GM12873 (cell line): ENCODE measurements around the gene NHERF1.

Experiments
- TF ChIP-seq, protein P1 (sequence below): IDR thresholded peaks from 2 replicates; pipeline ENCODE4 v1.5.1; 2012; ENCODE audit warnings: low read depth, mild to moderate bottlenecking, moderate library complexity, low read length, control low read depth; ENCODE audit not compliant: insufficient read depth; ENCODE audit errors: missing control alignments

Gene NHERF1

GRCh38 chr17:74733365-74734122 lies 14.9 kb upstream of the NHERF1 start:
- TF ChIP-seq, protein P1, sequence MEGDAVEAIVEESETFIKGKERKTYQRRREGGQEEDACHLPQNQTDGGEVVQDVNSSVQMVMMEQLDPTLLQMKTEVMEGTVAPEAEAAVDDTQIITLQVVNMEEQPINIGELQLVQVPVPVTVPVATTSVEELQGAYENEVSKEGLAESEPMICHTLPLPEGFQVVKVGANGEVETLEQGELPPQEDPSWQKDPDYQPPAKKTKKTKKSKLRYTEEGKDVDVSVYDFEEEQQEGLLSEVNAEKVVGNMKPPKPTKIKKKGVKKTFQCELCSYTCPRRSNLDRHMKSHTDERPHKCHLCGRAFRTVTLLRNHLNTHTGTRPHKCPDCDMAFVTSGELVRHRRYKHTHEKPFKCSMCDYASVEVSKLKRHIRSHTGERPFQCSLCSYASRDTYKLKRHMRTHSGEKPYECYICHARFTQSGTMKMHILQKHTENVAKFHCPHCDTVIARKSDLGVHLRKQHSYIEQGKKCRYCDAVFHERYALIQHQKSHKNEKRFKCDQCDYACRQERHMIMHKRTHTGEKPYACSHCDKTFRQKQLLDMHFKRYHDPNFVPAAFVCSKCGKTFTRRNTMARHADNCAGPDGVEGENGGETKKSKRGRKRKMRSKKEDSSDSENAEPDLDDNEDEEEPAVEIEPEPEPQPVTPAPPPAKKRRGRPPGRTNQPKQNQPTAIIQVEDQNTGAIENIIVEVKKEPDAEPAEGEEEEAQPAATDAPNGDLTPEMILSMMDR, result no peak

DNA sequence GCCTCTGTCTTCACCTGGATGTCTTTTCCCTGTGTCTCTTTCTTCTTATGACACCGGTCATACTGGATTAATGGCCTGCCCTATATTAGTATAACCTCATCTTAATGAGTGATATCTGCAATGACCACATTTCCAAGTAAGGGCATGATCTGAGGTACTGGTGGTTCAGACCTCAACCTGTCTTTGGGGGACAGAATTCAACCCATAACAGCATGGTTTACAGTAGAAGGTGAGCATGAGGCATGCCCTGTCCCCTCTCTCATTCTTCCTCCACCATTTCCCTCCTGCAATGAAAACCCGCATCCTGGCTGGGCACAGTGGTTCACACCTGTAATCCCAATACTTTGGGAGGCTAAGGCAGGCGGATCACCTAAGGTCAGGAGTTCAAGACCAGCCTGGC lies 14.2 kb upstream of the NHERF1 start:
- TF ChIP-seq, protein P1, result no peak

GRCh38 chr17:74736513-74737298 lies 11.7 kb upstream of the NHERF1 start, which contains the start of gene RAB37:
TSS of gene RAB37 (plus strand) at chr17:74737256. CDS start at chr17:74737273, 17 bp downstream.
- TF ChIP-seq, protein P1, result peak; percentile 72

DNA sequence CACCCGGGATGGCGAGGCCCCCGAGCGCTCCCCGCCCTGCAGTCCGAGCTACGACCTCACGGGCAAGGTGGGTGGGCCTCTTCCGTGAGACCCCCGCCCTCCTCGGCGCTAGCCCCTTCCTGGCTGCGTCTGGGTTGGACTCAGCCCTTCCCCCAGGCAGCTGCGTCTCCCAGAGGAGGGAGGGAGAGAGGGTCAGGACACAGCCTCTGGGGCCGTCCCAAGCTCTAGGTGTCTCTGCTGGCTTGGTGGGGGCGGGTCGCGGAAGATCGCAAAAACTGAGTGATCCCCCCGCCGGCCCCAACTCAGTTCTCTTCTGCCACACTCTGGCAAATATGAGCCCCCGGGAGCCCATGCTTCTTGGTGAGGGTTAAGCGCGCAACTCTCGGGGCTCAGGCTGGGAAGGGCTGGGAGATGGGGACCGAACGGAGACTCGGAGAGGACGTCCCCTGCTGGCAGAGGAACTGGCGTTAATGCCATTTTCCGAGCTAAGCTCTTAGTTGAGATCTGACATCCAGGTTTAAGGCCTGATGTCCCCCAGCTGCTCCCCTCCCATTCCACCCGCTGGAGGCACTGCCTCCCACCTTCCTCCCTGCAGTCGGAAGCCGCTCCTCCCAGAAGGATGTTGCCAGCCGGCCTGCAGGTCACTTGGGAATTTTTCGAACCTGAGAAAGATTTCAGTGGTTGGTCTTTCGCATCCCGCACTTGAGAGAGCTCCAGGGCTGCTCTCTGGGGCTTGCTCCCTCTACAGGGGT lies 11.0 kb upstream of the NHERF1 start:
- TF ChIP-seq, protein P1, result peak; percentile 79

DNA sequence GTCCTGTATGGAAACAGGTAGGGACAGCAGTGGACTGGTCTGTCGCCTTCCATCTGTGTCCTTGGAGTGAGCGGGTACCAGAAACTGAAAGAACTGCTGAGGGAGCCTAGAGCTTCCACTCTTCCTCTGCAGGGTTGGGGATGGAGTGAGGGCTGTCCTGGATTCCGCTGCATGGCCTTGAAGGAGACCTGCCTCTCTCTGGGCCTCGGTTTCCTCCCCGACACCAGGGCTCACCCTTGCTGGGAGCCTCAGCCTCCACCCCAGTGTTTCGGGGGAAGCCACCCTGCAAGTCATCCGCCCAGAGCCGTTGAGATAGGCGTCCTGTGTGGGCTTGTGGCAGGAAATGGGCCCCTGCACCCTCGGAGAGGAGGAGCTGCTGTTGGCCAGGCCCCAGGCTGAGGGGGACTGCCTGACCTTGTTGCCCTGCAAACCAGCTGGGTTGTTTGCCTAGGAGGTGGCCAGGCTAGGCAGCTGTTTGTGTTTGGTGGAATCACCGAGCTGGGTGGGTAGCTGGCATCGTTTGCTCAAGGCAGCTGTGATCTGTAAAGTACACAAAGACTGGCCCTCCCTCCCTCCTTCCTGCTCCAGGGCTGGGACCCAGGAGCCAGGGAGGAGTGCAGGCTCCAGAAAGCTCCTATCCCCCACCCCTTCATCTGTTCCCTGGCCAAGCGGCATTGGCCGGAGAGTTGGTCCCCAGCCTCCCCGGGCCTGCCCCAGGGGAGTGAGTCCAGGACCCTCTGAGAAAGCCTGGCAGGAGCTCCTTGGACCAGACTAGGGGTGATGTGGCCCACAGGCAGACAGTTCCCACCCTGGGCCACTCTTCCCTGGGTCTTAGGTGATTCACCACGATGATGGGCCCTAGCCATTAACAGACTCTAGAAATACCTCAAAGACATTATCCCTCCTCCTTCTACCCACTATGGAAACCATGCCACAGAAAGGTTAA lies 10.1 kb upstream of the NHERF1 start:
- TF ChIP-seq, protein P1, result no peak

DNA sequence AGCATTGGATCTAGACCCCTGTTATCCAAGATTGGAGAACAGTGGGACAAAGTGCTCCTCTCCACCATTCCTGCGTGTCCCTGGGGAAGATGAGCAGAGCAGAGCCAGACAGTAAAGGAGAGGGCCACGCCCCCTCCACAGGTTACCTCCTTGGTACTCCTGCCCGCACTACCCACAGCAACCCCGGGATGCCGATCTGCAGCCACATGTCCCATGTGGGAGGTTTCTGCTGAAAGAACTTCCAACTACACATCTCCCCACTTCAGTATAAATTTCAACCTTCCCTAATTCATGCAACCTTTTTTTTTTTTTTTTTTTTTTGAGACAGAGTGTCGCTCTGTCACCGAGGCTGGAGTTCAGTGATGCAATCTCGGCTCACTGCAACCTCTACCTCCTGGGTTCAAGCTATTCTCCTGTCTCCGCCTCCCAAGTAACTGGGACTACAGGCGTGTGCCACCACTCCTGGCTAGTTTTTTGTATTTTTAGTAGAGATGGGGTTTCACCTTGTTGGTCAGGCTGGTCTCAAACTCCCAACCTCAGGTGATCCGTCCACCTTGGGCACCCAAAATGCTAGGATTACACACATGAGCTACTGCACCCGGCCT lies 9.1 kb upstream of the NHERF1 start:
- TF ChIP-seq, protein P1, result no peak
